ENCODE measurements around the gene UBTFL1. TPM values are rescaled to one million over a fixed set of nuclear protein-coding genes. Genes with fewer than 3 reads are reported as not detected.
"Not testable (repeated sequence)": the region's sequence is repeated elsewhere in the genome, so short reads cannot be mapped to it uniquely, and the experiment has no call there.

The UBTFL1 gene, protein sequence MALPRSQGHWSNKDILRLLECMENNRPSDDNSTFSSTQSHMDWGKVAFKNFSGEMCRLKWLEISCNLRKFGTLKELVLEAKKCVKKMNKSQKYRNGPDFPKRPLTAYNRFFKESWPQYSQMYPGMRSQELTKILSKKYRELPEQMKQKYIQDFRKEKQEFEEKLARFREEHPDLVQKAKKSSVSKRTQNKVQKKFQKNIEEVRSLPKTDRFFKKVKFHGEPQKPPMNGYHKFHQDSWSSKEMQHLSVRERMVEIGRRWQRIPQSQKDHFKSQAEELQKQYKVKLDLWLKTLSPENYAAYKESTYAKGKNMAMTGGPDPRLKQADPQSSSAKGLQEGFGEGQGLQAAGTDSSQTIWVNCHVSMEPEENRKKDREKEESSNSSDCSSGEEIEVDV
- total RNA-seq (2014; rRNA removed; shearing (Covaris generic)) = not detected in 2 replicates
- not detected in 2 replicates for polyA plus RNA-seq (2015; cell fraction: cytosol; rRNA removed)
- polyA plus RNA-seq (2015; cell fraction: nucleus; rRNA removed) = not detected in 2 replicates

DNA sequence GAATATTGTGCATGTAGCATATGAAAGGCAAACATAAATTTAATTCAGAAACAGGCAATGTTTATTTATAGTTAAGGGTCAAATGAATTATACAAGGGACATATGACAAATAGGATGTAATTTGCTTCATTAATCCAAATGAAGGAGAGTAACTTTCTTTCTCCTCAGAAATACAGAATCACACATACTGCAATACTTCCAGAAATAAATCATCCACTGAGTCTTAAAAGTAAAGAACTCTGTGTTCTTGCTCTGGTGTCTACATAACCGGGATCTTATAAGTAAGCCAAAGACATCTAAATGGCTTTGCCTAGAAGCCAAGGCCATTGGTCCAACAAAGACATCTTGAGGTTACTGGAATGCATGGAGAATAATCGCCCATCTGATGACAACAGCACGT lies at the start of gene UBTFL1:
Gene UBTFL1 (plus strand): TSS at position 301 of the 400 bp plus-strand sequence. CDS start 0 bp downstream, at position 301.
- DNase-seq (ENCODE audit: low read depth) = not testable (repeated sequence)

DNA sequence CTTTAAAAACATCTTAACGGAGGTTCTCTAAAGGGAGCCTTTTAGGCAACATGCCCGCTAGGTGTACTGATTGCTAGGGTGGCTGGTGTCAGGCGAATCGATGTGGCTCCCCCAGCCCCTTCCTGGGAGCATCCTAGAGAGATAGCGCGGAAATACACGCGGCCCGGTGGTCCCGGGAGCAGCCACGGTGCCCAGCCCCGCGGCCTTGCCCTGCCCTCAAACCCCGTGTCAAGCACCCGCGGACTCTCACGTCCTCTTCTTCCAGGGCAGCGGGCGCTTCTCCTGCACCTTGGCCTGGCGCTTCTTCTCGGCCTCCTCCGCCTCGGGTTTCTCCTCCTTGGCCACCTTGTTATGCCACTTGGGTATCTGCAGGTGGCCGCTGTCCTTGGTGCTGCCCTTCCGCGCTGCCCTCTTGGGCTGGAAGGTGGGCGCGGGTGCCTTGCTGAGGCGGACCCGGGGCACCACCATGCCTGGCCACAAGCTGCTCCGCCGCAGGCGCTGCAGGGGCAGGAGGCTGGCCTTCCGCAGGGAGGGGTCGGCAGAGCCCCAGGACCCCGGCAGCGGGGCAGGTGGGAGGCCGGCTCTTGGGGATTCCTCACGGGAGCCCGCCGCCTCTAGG lies 34.0 kb upstream of the UBTFL1 start:
- not testable (repeated sequence) for DNase-seq (ENCODE audit: low read depth)

DNA sequence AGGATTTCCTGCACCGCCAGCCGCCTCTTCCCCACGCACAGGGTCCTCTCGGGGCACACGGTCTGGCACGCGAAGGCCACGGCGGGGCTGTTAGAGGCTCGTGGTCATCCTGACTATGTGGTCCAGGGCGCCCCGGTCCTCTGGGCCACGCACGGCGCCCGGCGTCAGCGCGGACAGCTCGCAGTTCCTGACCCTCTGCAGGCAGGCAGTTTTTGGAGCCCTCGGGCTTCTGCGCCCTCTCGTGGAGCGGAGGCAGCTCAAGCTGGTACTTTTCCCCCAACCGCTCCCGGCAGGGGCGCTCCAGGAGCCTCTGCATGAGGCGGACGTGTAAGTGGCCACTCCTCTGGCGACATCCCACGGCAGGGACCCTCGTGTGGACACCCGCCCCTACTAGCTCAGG lies 33.4 kb upstream of the UBTFL1 start:
- DNase-seq (ENCODE audit: low read depth) = not testable (repeated sequence)

DNA sequence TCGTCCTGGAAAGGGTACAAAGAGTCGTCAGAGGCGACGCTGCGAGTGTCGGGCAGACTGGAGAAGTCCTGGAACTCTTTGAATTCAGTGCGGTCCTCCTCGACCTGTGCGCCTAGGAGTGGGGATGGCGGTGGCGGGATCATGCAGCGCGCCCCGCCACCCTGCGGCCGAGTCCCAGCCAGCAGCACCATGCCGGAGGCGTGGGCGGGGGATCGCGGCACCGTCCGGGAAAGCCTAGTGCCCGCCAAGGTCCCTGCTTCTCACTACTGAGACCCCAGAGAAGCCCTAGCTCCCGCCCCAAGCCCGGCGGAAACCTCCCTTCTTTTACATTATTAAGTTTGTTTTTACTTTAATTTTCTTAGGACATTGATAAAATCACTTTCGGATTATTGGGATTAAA lies 32.2 kb upstream of the UBTFL1 start:
- DNase-seq (ENCODE audit: low read depth) = not testable (repeated sequence)

DNA sequence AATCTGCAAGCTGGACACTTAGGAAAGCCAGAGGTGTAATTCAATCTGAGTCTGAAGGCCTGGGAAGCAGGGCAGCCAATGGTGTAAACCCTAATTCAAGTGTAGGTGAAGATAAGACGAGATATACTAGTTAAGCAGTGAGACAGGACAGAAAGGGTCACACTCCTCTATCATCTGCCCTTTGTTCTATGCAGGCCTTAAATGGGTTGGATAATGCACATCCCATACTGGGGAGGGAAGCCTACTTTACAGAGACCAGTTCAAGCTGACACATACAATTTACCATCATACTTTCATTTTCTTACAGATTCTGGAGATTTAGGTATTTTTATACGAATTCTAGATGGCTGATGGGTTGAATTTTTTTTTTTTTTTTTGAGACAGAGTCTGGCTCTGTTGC lies 3.0 kb downstream of the UBTFL1 start:
- DNase-seq (ENCODE audit: low read depth) = not testable (repeated sequence)

DNA sequence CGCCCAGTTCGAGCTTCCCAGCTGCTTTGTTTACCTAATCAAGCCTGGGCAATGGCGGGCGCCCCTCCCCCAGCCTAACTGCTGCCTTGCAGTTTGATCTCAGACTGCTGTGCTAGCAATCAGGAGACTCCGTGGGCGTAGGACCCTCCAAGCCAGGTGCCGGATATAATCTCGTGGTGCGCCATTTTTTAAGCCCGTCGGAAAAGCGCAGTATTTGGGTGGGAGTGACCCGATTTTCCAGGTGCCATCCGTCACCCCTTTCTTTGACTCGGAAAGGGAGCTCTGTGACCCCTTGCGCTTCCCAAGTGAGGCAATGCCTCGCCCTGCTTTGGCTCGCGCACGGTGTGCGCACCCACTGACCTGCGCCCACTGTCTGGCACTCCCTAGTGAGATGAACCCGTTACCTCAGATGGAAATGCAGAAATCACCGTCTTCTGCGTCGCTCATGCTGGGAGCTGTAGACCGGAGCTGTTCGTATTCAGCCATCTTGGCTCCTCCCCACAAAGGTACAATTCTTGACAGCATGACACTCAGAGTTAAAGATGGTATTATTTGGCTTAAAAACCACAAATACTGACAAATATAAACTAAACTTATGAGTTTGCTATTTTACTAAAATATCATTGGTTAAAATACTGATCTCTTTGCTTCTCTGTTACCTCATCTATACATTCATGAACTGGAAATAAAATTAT lies 9.6 kb downstream of the UBTFL1 start:
- not testable (repeated sequence) for DNase-seq (ENCODE audit: low read depth)

DNA sequence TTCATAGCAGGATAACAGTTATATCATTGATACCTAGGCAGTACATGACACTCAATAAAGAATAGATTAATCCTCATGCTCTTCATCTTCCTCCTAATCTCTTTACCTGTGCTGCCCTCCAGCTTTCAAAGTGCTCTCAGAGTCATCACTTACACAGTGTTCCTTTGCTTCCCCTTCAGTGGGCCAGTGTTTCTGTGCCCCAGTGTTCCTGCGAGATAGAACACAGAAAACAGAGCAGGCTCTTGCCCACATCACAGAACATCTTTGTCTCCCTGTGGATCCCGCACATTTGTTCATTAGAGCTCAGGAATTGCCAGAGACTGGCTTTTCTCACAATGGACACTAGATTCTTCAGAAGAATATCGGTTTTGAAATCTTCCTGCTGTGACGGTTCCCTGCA lies 12.5 kb downstream of the UBTFL1 start:
- not testable (repeated sequence) for DNase-seq (ENCODE audit: low read depth)

DNA sequence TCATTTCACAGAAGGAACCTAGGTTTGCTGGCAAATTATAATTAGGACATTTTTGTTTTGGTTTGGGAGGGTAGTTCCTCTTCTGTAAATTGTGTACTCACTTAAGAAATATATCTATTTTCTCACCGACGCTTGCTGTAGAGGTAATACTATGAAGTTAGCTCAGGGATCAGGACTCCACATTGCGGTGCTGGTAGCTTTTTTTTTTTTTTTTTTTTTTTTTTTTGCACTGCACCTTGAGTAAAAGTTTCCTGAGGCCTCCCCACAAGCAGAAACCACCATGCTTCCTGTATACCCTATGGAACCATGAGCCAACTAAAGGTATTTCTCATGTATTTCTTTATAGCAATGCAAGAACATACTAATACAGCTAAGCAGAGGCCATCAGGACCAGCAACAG lies 14.7 kb downstream of the UBTFL1 start:
- no peak for DNase-seq (ENCODE audit: low read depth)

DNA sequence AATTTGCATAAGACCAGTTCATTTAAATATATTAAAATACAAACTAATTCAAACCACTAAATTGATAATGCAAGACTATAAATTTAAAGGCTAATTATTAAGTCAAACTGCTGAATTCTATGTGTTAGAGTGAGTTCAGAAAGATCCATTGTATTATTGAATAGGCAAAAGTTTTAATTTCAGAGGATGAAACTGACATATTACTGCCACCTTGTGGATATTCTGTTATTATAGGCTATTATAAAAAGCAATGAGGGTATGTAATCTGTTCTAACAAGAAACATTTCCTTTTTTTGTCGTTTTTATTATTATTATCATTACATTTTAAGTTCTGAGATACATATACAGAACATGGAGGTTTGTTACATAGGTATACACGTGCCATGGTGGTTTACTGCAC lies 27.8 kb downstream of the UBTFL1 start:
- no peak for DNase-seq (ENCODE audit: low read depth)

DNA sequence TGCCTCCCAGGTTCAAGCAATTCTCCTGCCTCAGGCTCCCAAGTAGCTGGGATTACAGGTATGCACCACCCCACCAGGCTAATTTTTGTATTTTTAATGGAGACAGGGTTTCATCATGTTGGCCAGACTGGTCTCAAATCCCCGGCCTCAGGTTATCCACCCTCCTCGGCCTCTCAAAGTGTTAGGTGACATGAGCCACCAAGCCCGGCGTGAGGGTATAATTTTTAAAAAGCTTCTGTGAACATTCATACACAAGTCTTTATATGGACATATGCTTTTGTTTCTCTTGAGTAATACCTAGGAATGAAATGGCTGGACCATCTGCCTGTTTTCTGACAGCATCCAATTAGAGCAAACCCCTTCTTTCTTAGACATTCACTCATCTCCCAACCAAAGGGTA lies 34.4 kb downstream of the UBTFL1 start:
- DNase-seq (ENCODE audit: low read depth) = no peak

DNA sequence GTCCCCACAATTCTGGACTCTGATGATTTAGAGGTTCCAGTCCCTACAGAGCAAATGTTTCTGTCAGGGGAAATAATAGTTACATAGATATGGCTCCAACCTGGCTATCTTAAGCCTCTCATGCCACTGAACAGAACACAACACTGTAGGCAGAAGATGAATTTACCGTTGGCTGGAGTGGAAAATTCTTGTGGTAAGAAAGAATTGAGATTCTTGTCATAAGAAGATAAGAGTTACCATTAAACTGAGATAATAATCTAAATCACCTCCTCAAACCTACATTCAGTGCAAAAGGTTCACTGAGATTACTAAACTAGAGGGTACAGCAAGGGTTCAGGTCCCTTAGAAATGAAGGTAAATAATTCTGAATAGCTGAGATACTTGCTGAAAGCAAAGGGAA lies 38.6 kb downstream of the UBTFL1 start:
- no peak for DNase-seq (ENCODE audit: low read depth)

DNA sequence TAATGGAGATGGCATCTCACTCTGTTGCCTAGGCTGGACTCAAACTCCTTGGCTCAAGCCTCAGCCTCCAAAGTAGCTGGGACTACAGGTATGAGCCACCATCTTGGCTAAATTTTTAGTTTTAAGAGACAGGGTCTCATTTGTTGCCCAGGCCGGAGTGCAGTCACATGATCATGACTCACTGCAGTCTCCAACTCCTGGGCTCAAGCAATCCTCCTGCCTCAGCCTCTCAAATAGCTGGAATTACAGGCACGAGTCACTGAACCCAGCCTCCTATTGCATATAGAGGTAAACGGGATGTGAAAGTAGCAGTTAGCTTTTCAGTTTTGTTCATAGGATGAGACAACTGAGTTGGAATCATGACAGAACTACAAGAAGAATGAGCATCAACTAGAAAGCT lies 39.2 kb downstream of the UBTFL1 start:
- no peak for DNase-seq (ENCODE audit: low read depth)

DNA sequence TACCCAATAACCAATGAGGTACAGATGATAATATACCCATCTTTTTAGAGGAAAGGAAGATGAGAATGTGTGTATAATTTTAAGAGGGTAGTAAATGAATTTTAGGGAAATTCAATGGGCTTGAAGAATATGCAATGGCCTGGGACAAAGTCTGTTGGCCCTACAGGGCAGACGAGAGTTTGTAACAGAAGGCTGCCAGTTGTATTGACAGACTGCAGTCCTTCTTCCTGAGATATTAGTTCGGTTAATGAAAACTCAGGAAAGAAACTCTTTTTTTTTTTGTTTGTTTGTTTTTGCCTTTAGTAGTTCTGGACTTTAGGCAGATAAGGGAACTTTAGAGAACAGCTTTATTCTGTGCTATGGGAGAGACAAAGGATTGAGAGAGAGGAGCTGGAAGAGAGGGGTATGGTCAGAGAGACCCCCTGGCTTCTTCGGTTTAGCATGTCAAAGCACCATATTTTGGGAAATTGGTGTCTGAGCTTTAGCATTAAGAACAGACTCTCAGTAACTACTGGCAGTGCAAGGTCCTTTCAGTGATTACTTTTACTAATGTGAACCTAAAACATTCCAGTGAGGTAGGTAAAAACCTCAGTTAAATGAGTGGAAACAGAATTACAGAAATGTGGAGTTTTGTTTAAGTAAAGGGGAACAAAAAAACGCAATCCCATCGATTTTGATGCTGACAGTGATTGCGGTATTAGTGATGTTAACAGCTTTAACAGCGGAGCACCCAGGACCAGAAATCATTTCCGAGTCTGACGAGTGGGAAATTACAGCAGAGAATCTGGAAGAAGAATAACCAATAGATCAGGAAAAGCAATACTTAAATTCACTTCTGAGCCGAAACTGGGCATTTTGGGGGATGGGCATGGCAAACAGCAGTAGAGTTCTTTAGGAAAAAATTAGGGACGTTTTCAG lies 48.1 kb downstream of the UBTFL1 start:
- DNase-seq (ENCODE audit: low read depth) = no peak

DNA sequence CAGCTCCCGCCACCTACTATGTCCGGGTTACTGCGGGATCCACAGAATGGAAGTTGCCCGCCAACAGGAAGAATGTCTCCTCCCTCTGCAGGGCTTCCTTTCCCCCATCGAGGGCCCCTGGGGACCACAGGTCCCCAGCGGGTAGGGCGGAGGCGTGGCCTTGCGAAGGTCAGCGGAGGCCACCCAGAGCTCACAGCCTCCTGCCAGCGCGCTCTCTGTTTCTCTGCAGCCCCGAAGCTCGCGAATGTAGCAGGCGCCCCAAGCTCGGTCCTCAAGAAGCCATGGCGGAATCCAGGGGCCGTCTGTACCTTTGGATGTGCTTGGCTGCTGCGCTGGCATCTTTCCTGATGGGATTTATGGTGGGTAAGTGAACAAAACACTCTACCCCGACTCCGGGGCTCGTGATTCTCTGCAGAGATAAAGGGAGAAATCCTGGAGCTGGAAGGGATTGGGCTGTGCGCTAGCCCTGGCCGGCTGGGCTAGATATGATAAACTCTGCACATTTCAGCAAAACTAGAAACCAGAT lies 48.8 kb downstream of the UBTFL1 start, which contains the start of gene NAALAD2:
Gene NAALAD2 (plus strand): TSS at position 186 of the 526 bp plus-strand sequence. CDS start 96 bp downstream, at position 282.
- DNase-seq (ENCODE audit: low read depth) = peak; percentile 69

DNA sequence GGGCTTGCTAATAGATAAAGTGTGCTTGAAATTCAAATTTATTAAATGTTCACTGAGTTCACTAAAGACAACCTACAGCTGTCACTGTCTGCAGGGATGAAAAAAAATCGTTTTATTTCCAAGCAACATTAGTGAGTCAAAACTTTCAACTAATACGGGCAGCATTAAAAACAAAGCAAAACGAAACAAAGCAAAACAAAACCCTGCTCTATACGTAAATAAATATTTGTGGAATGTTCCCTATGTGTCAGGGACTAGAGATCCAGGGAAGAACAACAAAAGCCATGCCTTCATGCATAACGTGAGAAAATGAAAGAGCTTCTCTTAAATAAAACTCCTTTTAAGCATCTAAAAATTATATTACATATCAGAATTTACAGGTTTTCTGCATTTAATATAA lies 49.3 kb downstream of the UBTFL1 start:
- no peak for DNase-seq (ENCODE audit: low read depth)

Small RNA genes lying within 50 kb of the gene (small RNA-seq; reads per million reads assigned to genes)
- gene AP000827.1 (not detected), gene RF00275 (not detected)

Other genes with a start within 250 kb of the UBTFL1 start
- gene TRIM64B, start 207.5 kb upstream of the UBTFL1 start, total RNA-seq (2014; rRNA removed; shearing (Covaris generic)) = not detected in 2 replicates
- gene TRIM49D1, start 163.7 kb upstream of the UBTFL1 start, total RNA-seq (2014; rRNA removed; shearing (Covaris generic)) = not detected in 2 replicates
- gene TRIM49D2, start 161.9 kb upstream of the UBTFL1 start, total RNA-seq (2014; rRNA removed; shearing (Covaris generic)) = not detected in 2 replicates
- not detected in 2 replicates for gene TRIM64, start 119.9 kb upstream of the UBTFL1 start, total RNA-seq (2014; rRNA removed; shearing (Covaris generic))
- gene TRIM49C, start 54.8 kb upstream of the UBTFL1 start, total RNA-seq (2014; rRNA removed; shearing (Covaris generic)) = not detected in 2 replicates
- 0.73 and 1.3 TPM in 2 replicates for gene NAALAD2, start 48.7 kb downstream of the UBTFL1 start, total RNA-seq (2014; rRNA removed; shearing (Covaris generic))
- gene CHORDC1, start 137.1 kb downstream of the UBTFL1 start, total RNA-seq (2014; rRNA removed; shearing (Covaris generic)) = 83.9 and 91.9 TPM in 2 replicates

Measured in HT1080 (cell line).